TTC549 (cell line): ENCODE results near the gene TMEM94.
"Not testable (repeated sequence)": the region's sequence is repeated elsewhere in the genome, so short reads cannot be mapped to it uniquely, and the experiment has no call there.

ENCODE experiments used
- FAIRE-seq: peaks from 2 replicates; lab custom pipeline; 2012; peaks lifted over from hg19 to GRCh38; lab: Jason Lieb, UNC

Gene TMEM94

GRCh38 chr17:75445896-75446295, 10.5 kb upstream of the TMEM94 start:
- FAIRE-seq, result not testable (repeated sequence)

- no peak for FAIRE-seq
Measured at GRCh38 chr17:75447951-75448856, 8.2 kb upstream of the TMEM94 start.

GRCh38 chr17:75450270-75450669, 6.2 kb upstream of the TMEM94 start:
- FAIRE-seq, result no peak

- no peak for FAIRE-seq
Measured at GRCh38 chr17:75454193-75454592, 2.2 kb upstream of the TMEM94 start.

GRCh38 chr17:75454672-75455071, 1.8 kb upstream of the TMEM94 start:
- not testable (repeated sequence) for FAIRE-seq

- FAIRE-seq, result no peak
Measured at GRCh38 chr17:75456039-75456416, 407 bp upstream of the TMEM94 start.

GRCh38 chr17:75457047-75457654, 716 bp downstream of the TMEM94 start:
- FAIRE-seq, result no peak

GRCh38 chr17:75459246-75459589, 2.8 kb downstream of the TMEM94 start:
- FAIRE-seq, result no peak

GRCh38 chr17:75459590-75460267, 3.3 kb downstream of the TMEM94 start:
- FAIRE-seq, result no peak

- FAIRE-seq, result no peak
Measured at GRCh38 chr17:75460295-75460694, 3.9 kb downstream of the TMEM94 start.

GRCh38 chr17:75463603-75464002, 7.2 kb downstream of the TMEM94 start:
- FAIRE-seq, result no peak

- FAIRE-seq, result no peak
Measured at GRCh38 chr17:75465039-75465438, 8.6 kb downstream of the TMEM94 start.

GRCh38 chr17:75468291-75468754, 11.9 kb downstream of the TMEM94 start:
- no peak for FAIRE-seq

GRCh38 chr17:75468779-75469373, 12.4 kb downstream of the TMEM94 start:
- no peak for FAIRE-seq

- FAIRE-seq, result no peak
Measured at GRCh38 chr17:75471207-75471606, 14.8 kb downstream of the TMEM94 start.

GRCh38 chr17:75472119-75472518, 15.7 kb downstream of the TMEM94 start:
- no peak for FAIRE-seq

GRCh38 chr17:75473246-75473645, 16.8 kb downstream of the TMEM94 start:
- no peak for FAIRE-seq

- no peak for FAIRE-seq
Measured at GRCh38 chr17:75474736-75475135, 18.3 kb downstream of the TMEM94 start.

- no peak for FAIRE-seq
Measured at GRCh38 chr17:75475144-75475835, 18.9 kb downstream of the TMEM94 start.

- FAIRE-seq, result no peak
Measured at GRCh38 chr17:75475851-75476250, 19.4 kb downstream of the TMEM94 start.

- no peak for FAIRE-seq
Measured at GRCh38 chr17:75476271-75476671, 19.8 kb downstream of the TMEM94 start.
